Right renal cortex interstitium (tissue), 3 donors: ENCODE results near the gene ST8SIA4. TPM values are rescaled to one million over a fixed set of nuclear protein-coding genes. Genes with fewer than 3 reads are reported as not detected.
"Not testable (repeated sequence)": the region's sequence is repeated elsewhere in the genome, so short reads cannot be mapped to it uniquely, and the experiment has no call there.

ENCODE experiments used
- DNase-seq, 3 donors: peaks; one replicate each; pipeline ENCODE4 v3.0.0-alpha.2; 2013; ENCODE audit warnings: low read depth in 3 of 3, low spot score in 2 of 3
- polyA plus RNA-seq, 3 donors: library from polyadenylated mRNA; unstranded; fragments of 120-200 nt; gene quantifications; one replicate each; pipeline ENCODE4 v1.2.1, GENCODE V29; 2013; ENCODE audit not compliant: insufficient read length in 3 of 3

The ST8SIA4 gene
- polyA plus RNA-seq, 3 donors = 5.7 to 6.2 (median 6.1) TPM

DNA sequence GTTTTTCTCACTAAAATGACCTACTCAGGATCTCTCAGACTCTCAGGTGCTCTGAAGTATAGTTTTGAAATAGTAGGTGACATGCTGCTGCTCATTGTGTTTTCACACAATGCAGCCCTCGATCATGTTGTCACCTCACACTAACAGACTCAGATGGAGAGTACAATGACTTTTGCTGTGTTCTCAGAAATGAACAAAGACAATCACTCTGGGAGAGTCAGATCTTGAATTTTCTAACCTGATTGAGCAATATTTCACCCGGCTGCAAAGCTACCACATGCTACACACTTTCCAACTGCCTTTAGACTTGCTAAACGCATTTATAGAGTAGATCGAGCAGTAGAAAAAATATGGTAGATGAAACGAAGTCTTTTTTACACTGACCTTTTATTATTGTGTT, 113.4 kb downstream of the ST8SIA4 start:
- DNase-seq = no peak

DNA sequence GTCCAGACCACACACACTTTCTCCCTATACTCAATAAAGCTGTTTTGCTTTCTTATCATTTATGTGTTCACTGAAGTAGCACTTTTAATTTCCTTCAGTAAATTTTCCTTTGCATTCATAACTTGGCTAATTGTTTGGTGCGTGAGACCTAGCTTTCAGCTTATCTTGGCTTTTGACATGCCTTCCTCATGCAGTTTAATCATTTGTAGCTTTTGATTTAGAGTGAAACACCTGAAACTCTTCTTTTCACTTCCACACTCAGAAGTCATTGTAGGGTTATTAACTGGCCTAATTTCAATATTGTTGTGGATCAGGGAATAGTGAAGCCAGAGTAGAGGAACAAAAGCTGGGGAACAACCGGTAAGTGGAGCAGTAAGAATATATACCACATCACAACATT, 114.7 kb downstream of the ST8SIA4 start:
- no peak for DNase-seq

DNA sequence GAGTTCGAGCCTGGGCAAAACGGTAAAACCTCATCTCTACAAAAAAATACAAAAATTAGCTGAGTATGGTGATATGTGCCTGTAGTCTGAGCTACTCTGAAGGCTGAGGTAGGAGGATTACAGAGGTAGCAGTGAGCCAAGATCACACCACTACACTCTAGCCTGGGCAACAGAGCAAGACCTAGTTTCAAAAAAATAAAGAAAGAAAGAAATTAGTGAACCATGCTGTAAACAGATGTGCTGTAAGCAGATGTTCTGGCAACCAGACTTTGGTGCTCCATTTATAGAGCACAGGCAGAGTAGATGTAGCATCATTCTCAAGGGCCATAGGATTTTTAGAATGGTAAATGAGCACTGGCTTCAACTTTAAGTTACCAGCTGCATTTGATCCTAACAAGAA, 115.4 kb downstream of the ST8SIA4 start:
- no peak for DNase-seq

DNA sequence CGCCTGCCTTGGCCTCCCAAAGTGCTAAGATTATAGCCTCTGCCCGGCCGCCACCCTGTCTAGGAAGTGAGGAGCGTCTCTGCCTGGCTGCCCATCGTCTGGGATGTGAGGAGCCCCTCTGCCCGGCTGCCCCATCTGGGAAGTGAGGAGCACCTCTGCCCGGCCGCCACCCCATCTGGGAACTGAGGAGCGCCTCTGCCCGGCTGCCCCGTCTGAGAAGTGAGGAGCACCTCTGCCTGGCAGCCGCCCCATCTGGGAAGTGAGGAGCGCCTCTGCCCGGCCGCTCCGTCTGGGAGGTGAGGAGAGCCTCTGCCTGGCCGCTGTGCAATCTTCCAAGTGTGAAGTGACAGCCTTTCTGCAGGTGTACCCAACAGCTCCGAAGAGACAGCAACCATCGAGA, 117.5 kb downstream of the ST8SIA4 start:
- DNase-seq = not testable (repeated sequence)

DNA sequence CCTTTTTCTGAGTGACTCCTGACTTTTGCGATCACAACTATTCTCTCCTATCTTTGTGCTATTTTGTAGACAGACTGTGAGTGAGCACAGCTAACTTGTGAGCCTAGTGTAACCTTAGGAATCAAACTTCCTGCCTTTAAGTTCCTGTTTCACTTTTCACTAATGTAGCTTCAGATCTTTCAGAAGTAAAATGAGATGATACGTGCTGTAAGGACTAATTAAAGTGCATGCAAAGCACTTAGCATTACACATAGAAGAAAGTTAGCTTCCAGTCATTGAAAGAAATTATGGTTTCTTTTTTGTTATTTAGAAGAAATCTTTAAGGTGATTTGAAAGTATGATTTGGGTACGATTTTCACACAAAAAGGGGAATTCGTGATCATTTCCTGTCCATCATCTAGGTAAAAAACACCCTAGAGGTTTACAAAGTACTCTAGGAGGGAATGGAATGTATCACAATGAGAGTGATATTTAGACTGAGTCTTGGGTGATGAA, 122.7 kb downstream of the ST8SIA4 start:
- no peak for DNase-seq

DNA sequence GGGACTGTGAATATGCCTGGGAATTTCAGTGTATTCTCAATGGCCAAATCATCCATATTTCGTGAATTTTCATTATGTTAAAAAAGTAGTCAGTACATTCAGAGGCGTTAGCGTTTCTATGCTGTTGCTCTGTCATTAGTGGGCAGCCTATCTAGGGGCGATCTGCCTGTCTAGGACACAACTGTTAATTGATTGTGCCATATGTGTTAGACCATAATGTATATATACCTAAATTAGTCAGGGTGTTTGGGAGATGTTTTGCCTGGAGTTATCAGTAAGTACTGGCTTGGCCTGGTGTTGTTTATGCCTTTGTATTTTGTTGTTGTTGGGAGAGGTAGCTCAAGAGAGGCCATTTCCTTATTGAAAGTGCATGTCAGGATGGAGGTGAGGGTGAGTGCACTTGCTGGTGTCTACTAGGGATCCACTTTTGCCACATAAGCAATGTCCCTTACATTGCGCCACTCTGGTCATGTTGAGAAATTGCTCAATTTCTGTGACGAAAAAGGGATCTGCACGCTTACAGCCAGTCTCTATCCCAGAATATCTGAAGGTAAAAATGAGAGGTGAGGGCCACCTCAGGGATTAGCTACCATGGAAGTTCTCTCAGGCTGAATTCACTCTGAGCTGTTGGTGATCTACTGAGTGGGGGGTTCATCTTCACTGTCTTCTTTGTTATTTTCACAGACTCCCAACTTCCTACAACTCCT, 123.3 kb downstream of the ST8SIA4 start:
- DNase-seq = no peak

DNA sequence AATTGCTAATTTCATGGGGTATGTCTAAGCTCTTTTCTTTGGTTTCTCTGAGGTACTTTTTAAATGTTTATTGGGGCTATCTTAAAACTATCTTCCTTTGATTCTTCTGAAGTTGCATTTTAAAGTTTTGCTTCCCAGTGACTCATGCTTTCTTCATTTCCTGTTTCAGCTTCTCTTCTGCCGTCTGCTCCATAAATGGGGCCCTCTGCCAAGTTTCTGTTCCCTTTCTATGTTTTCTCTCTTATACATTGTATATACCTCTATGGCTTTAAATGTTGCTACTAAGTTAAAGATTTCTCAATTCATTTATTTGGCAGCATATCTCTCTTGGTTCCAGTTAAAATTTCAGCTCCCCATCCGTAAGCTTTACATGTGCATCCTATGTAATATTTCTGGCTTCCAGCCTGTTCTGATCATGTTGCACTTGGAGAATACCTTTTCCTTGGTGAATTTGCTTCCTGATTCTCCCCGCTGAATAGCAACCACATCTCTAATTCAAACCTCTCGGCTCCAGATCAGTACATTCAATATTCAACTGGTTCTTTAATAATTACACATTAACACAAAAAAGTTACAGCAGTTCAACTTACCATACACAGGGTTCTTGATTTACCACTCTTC, 125.3 kb downstream of the ST8SIA4 start:
- DNase-seq = no peak

DNA sequence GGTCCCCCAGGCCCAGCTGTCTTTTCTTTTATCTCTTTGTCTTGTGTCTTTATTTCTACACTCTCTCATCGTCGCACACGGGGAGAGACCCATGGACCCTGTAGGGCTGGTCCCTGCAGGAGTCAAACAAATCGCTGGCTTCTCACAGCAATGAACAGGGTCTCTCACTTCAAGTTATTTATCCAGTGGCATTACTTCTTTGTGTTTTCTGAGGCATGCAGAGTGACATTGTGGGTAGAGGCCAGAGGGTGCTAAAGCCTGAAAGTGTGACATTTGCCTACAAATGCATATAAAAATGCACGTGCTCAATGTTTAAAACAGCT, 127.6 kb downstream of the ST8SIA4 start:
- no peak for DNase-seq

DNA sequence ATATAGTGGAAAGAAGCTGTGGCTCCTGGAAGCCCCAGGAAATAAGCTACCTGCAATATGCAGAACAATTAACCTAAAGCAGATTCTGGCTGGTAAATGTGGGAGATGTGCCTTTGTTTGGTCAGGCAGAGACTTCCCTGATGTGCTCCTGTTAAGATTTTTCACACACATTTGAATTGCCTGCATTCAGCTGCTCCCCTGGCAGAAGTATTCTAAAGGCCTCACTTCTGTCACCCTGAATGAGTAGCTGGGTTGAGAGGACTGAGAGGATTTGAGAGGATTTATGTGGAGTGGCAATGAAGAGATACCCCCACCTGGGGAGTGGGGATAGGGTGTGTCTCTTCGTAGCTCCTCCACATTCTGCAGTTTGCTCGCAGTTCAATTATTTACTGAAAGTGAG, 130.5 kb downstream of the ST8SIA4 start:
- no peak for DNase-seq

DNA sequence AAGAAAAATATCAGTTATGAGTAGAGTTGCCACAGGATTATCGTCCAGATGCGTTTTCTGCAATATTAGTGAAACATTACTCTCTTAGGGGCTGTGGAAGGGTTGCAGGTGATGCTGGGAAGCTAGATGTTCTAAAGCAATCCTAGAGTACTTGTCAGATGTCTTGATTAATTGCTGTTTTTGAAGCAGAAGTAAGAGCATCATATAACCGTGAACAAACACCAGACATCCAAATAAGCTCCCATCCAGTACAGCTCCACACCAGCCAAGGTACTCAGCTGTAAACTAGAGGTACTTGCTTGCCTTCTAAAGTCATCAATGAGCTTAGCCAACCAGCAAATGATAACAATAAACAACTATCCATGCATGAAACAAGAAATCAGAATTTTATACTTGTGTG, 131.1 kb downstream of the ST8SIA4 start:
- DNase-seq = no peak

DNA sequence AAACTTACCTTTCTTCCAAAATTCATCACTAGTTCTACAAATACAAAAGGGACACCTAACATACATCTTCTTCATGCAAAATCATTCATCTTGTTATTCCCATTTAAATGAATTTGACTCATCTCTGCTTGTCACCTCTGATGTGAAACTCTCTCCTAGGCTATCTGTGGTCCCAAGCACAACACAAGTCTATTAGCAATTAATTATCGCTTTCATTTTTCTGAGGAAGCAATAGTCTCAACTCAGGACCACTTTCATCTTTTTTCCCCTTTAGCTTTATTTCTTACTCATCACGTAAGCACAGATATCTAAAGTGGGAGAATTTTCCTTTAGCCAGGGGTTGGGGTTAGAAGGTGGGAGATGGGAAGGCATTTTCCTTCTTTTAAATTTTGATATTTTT, 131.9 kb downstream of the ST8SIA4 start:
- DNase-seq = no peak

DNA sequence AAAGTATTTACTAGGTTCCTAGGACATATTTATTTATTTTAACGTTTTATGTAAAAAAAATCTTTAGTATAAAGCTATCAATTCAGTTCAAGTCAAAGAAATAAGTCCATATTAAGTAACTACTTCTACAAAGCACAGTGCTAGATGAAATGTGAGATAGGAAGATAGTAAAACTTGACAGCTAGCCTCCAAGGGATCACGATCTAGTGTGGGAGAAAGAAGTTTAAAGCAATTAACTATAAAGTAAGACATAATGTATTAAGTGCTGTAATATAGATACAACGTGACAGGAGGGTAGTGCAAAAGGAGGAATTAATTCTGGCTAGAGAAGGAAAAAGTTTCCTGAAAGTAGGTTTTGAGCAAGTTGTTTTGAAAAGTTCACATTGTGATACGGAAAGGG, 134.9 kb downstream of the ST8SIA4 start:
- DNase-seq = no peak

DNA sequence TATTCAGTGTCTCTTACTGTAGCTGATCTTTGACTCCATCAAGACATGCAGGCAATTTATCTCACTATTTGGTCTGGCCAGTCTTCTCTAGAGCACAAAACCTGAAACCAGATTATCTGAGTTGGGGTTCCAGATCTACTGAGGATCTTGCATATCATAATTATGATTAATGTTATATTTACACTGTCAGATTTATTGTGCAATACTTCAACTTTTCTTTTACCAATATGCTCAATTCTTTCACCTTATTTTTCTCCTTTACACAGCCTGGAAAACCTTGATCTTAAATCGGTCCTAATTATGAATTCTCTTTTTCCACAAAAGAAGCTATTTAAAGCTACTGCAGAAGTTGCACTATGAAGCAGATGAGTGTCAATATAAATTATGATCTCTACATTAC, 140.1 kb downstream of the ST8SIA4 start:
- no peak for DNase-seq

DNA sequence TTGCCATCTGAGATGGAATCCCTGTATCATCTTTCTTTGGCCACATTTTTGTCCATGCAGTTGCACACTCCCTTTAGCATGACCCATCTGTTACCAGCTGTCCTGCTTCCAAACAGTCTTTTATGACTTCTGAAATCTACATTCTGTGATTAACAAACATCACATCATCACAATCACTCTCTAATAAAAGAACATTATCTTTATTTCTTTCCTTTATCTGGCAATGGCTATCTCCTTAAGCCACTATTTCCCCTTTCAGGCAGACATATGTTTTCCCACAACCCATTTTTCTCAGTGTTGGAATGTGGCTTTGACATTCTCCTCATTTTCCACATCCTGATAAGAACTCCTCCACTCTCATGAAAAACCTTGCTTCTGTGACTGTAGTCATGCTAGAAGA, 141.0 kb downstream of the ST8SIA4 start:
- no peak for DNase-seq

DNA sequence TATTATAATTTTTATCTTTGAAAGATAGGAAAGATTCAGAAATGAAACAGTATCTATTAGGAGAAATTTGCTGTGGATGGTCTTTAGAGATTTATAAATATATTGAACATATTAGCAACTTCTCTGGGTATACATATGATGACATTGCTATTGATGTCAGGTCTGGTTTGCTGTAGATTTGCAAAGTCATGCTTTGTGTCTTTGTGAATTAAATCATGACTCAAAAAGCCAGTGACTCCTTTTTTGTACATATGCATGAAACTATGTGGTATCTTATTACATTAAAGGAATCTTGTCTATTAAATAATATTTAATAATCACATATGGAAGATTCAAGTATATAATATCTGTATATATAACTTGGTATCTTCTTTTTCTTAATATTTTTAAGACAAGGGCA, 141.9 kb downstream of the ST8SIA4 start:
- no peak for DNase-seq

DNA sequence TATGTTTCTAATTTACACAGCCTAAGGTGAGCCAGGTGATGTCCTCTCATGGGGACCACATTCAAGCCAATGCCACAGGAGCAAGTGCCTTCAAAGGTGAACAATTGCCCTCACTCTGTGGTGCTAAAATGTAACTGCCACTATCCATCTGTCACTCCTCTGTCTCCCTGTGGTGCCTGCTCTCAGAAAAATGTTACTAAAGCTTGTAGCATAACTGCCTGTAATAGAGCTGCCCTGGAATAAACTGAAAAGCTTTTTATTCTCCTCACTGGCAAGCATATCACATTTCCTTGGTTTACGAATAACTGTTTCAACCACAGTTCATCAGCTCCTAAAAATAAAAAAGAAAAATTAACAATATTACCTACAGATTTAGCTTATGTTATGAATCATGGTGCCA, 142.4 kb downstream of the ST8SIA4 start:
- no peak for DNase-seq

DNA sequence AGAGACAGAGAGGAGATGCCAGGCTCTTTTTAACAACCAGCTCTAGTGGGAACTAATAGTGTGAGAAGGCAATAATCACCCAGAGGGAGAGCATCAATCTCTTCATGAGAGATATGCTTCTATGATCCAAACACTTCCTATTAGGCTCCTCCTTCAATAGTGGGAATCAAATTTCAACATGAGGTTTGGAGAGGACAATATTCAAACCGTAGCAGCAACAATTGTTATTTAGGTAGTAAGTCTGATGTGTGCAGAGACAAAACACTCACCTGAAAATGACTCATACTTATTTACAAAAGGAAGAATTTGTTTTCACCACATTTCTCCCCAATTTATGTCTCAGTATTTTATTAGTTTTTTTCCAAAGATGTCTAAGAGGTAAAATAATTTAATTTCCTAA, 144.3 kb downstream of the ST8SIA4 start:
- no peak for DNase-seq

DNA sequence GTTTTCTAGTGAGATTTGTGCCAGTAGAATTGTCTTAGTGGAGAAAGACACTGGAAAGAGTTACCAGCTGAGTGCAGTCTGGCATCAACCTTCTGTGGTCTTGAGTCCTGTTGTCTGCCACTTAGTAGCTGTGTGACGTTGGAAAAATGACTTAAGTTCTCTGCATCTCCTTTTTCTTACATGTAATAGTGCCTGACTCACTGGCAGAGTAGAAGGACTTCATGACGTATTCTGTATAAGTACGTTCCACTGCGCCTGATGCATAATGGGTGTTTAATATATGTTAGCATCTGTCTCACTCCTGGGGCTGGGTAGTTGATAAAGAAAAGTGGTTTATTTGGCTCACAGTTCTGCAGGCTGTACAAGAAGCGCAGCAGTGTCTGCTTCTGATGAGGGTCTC, 144.8 kb downstream of the ST8SIA4 start:
- no peak for DNase-seq

DNA sequence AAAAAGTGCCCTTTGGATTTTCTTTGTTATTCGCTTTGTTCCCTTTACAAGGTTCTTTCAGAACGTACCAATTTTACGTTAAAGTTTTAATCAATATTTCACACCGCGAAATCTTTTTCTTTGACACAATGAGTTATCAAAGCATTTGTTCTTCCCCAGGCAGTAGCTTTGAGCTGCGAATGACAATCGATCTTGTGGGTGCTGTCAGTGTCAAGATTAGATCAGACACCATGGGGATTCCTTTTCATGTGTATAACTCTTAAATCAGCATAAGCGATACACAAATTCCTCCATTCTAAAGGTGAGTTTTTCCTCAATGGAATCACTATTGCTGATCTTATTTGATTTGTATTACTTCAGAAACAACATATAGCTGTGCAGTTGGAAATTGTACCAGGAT, 145.5 kb downstream of the ST8SIA4 start:
- DNase-seq = no peak
